ENCODE results near the gene UNC5CL.
A peak's percentile ranks its signal among the peaks of the same experiment; 100 is the strongest.

The UNC5CL gene

GRCh38 chr6:41039060-41039998, at the start of gene UNC5CL:
TSS of gene UNC5CL (minus strand) at chr6:41039221. CDS start at chr6:41035074, 4,147 bp downstream.
- peak; percentile 52 for DNase-seq (ENCODE audit: insufficient read length, low spot score)
- FAIRE-seq: peak; percentile 84

- FAIRE-seq (no peak), DNase-seq (ENCODE audit: insufficient read length, low spot score) (no peak)
Measured at GRCh38 chr6:41088451-41088850, 49.4 kb upstream of the UNC5CL start.

- DNase-seq (ENCODE audit: insufficient read length, low spot score) (no peak), FAIRE-seq (no peak)
Measured at GRCh38 chr6:41085182-41085581, 46.2 kb upstream of the UNC5CL start.

- DNase-seq (ENCODE audit: insufficient read length, low spot score) (no peak), FAIRE-seq (no peak)
Measured at GRCh38 chr6:41083072-41083471, 44.1 kb upstream of the UNC5CL start.

- no peak for FAIRE-seq
- no peak for DNase-seq (ENCODE audit: insufficient read length, low spot score)
Measured at GRCh38 chr6:41080621-41081020, 41.6 kb upstream of the UNC5CL start.

- no peak for DNase-seq (ENCODE audit: insufficient read length, low spot score)
- no peak for FAIRE-seq
Measured at GRCh38 chr6:41079080-41079479, 40.1 kb upstream of the UNC5CL start.

- DNase-seq (ENCODE audit: insufficient read length, low spot score) (no peak), FAIRE-seq (no peak)
Measured at GRCh38 chr6:41078101-41078500, 39.1 kb upstream of the UNC5CL start.

DNA sequence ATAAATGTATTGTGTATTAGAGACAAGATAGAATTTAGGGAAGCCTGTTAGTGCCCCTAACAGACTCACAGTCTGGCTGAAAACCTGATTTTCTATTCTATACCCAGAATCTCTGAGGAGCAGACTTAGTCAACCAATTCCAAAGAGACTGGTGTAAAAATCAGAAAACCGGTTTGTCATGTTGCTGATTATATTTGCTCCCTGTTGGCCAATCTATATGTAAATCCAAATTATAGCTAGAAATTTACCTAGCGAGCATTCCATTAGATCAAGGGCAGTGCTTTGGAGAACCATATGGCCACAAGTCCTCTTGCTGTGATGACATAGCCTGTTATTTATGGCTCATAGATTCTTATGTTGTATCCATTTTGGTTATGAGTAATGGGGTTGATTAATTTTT, 38.5 kb upstream of the UNC5CL start:
- FAIRE-seq (no peak), DNase-seq (ENCODE audit: insufficient read length, low spot score) (no peak)

DNA sequence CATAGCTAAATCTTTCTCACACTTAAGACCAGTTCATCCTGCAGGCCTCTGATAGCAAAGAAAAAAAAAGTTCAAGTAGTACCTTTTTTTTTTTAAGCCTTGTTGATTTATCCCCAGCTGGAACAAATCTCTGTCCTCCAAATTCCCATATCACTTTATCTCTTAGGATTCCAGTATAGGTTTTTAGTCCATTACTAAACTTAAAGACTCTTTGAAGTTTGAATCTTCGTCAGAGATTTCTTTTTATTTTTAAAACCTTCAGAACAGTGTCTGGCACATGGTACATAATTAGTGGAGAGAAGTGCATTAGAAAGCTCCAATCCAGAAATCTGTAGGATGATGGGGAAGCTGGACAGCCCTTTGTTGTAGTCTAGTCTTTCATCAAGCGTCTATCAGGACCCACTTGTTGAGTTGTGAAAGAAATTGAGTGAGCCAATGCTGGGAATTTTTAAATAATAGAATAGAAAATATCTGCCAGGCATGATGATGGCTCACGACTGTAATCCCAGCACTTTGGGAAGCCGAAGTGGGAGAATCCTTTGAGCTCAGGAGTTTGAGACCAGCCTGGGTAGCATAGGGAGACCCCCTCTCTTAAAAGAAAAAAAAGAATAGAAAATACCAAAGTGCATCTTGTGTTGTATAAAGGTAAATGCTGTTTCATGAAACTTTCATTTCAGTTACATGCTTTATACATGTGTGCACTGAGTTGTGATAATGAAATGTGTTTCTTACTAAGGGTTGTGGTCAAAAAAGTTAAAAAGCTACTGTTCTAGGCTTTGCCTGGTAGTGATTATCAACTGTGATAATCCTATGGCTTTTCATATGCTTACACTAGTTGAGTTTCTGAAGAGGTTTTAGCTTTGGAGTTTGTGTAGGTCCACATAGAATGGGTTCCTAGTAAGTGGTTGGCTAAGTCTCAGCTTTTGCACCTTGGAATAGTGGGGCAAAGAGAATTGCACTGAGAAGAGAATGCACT, 36.9 kb upstream of the UNC5CL start:
- no peak for FAIRE-seq
- DNase-seq (ENCODE audit: insufficient read length, low spot score): no peak

DNA sequence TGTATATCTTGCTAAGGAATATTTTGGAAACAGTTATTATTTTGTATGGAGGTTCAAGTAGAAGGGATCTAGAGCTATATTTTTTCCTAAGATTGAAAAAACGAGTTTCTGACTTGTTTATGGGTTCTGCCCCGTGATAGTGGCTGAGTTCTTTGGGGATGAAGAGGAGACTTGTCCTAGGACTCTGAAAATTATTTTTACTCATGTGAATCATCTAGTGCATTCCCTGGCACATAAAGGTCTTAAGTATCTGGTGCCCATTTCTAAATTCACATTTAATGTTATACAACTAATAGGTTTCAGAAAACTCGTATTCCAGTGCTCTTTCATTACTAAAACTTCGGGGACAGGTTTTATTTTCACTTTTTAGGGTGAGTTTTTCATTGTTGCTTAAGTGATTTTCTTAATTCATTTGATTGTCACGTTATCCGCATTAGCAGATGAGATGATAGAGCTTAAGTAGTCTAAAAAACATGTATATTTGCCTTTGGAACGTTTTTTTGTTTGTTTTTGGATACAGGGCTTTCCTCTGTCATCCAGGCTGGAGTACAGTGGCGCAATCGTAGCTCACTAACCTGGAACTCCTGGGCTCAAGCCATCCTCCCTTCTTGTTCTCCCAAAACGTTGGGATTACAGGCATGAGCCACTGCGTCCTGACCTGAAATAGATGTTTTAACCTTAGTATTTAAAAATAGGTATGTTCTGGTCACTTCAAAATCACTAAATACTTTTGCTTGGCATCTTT, 35.8 kb upstream of the UNC5CL start:
- DNase-seq (ENCODE audit: insufficient read length, low spot score) (no peak), FAIRE-seq (no peak)

DNA sequence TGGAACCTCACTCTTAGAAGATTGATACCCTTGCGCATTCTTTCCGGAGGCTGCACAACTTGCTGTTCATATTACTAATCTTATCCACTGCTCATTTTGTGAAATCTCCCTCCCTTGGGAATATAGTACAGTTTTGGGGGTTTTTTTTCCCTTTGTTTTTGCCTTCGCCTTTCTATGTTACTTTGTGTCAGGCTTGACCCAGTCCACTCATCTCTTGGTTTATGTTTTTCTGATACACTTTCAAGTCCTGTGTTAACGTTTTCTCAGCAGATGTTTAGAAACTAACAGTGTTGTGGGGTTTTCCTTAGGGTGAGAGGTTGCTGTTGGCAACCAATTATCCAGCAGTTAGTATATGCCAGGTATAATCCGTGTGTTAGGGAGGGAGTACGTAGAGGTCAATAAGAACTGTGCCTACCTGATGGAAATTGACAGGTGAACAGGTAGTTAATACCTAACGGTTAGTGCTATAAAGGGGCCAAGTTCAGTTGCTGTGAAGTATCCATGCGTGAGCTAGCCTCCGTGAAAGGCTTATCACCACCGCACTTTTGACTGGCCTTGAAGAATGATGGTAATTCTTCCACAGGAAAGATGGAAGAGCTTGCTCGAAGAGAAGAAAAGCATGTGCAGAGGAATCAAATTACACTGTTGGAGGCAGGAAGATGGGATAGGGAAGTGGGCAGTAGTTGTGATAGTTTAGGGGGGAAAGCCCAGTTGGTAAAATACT, 35.1 kb upstream of the UNC5CL start:
- FAIRE-seq (peak; percentile 77), DNase-seq (ENCODE audit: insufficient read length, low spot score) (no peak)

DNA sequence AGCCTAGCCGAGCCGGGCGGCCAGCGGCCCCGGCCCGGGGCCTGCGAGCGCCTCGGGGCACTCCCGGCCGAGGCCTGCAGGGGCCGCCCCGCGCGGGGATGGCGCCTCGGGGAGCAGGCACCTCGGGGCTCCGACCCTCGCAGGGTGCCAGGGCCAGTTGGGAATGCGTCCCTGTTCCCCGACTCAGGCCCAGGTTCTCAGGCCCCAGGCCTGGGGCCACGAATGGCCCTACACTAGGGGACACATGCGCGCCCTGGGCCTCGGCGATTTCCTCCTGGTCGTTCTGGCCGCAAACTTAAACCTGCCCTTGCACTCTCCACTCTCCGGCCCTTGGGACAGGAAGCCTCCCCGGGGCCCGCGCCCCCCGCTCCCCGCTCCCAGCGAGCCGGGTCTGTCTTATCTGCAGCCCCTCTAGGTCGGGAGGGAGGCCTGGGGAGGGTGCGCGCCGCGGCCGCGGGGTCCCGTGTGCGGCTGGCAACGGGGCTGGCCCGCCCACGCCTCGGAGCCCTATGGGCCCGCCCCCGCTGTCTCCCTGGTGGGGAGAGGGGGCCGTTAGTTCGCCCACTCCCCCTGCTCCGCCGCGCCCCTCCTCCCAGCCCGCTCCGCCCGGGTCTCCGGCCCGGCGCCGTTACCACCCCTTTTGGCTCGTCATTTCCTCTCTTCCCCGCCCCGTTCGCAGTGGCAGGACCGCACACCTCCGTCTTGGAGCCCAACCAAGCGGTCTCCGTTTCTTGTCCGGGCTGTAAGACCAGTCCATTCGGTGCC, 34.4 kb upstream of the UNC5CL start:
- FAIRE-seq: peak; percentile 90
- peak; percentile 60 for DNase-seq (ENCODE audit: insufficient read length, low spot score)

DNA sequence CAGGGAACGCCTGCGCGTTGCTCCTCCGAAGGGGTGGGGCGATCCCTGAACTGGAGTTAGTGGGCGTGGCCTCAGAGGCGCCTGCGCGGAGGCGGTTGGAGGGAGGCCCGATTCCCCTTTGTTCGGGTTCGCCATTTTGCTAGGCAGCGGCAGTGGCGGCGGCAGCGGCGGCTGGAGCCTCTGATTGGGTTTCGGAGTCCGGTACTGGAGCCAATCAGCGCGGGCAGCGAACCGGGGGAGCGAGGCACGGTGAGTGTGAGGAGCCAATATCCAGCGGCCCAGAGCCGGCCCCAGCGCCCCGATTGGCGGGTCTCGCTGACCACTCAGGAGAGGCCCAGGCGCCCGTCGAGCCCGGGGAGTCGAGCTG, 33.8 kb upstream of the UNC5CL start, which contains the start of gene NFYA:
Gene NFYA, plus strand, starts transcription at position 139 of the 367 bp plus-strand sequence. CDS start 6,116 bp downstream, outside the sequence.
- DNase-seq (ENCODE audit: insufficient read length, low spot score) (peak; percentile 95), FAIRE-seq (peak; percentile 98)

- DNase-seq (ENCODE audit: insufficient read length, low spot score) (peak; percentile 95), FAIRE-seq (peak; percentile 80)
Measured at GRCh38 chr6:41071923-41072835, 33.2 kb upstream of the UNC5CL start, which contains the start of gene OARD1. TSS of gene OARD1 (minus strand) at chr6:41072356. CDS start at chr6:41071634, 722 bp downstream.

DNA sequence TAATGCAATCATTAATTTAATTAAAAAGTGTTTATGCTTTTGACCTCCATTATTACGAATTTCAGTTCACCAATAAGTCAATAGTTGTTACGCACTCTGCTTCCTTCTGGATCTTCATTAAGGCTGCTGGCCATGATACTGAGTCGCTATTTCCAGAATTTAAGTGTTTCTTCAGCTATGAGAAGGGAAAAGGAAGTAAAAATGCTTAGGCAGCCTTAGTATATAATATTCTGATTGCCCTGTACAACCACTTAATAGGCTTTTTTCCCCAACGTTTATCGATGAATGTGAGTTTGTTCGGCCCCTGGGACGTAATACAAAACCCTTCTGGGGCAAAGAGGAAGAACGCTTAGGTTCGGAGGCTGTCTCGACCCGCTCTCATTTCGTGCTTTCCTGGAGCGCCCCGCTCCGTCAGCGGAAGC, 32.5 kb upstream of the UNC5CL start:
- DNase-seq (ENCODE audit: insufficient read length, low spot score): no peak
- no peak for FAIRE-seq

DNA sequence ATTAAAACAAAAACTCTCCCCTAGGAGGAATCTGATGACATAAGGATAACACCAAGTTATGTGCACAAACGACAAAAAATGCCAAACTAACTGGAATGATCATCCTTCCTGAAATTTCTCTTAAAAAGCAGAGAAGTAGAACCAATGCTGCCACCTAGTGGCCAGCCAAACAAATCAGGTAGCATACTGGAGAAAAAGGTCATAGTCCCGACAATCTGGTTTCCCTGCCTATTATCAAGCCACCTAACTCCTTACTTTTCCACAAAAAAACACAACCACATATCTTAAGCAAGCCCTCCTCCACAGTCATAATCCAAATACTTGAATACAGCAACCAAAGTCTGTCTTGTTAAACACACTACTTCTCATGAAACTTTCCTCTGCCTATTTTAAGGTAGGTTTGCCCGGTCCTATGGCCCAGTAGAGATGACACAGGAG, 27.9 kb upstream of the UNC5CL start:
- FAIRE-seq (no peak), DNase-seq (ENCODE audit: insufficient read length, low spot score) (peak; percentile 41)

DNA sequence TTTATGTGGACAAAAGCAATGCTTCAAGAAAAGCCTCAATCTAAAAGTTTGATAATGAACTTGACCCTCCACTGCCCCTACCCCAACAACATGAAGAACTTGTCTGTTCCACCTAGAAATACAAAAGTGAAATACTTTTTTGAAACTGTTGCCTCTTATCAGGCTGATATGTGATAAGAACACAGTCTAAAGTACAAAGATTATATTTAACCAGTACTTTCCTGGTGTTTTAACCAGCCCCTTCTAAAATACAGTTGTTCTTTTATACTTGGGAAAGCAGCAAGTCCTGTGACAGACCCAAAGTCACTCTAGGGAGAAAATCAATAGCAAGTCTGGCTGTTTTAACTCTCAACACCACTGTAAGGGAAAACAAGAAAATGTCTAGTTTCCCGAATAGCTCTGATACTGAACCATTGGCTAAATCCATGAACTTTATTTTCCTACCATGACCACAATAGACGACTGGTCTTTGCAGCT, 26.6 kb upstream of the UNC5CL start:
- DNase-seq (ENCODE audit: insufficient read length, low spot score) (no peak), FAIRE-seq (no peak)

- no peak for FAIRE-seq
- DNase-seq (ENCODE audit: insufficient read length, low spot score): no peak
Measured at GRCh38 chr6:41064841-41065240, 25.8 kb upstream of the UNC5CL start.

Data from HTR-8/SVneo (cell line).